HEK293T (cell line): ENCODE data around the gene TMEM161A.

Experiments
- CTCF ChIA-PET: fragments of 350-600 bp; formaldehyde crosslinking; extraction: SDS; loops from one replicate; lab custom pipeline; 2021; ENCODE audit warnings: antibody characterized with exemption, inconsistent platforms; lab: Yijun Ruan, JAX
- POLR2A ChIA-PET: fragments of 350-600 bp; formaldehyde crosslinking; extraction: SDS; loops from one replicate; lab custom pipeline; 2020; ENCODE audit warnings: antibody characterized with exemption, inconsistent platforms; lab: Yijun Ruan, JAX
- DNase-seq: peaks from one replicate; pipeline ENCODE4 v3.0.0; 2012; ENCODE audit warnings: mixed read lengths; ENCODE audit errors: extremely low spot score
- ARNT ChIP-seq: fragments of 450-650 bp; IDR thresholded peaks from 2 replicates; pipeline ENCODE4 v1.6.1; 2017; ENCODE audit warnings: mild to moderate bottlenecking
- BHLHE40 ChIP-seq: fragments of 450-650 bp; IDR thresholded peaks from 2 replicates; pipeline ENCODE4 v1.6.1; 2016; ENCODE audit warnings: mild to moderate bottlenecking, moderate library complexity, borderline replicate concordance
- CTBP1 ChIP-seq: fragments of 450-650 bp; IDR thresholded peaks from 2 replicates; pipeline ENCODE4 v1.6.1; 2016; ENCODE audit warnings: borderline replicate concordance
- ELF4 ChIP-seq: fragments of 450-650 bp; IDR thresholded peaks from 2 replicates; pipeline ENCODE4 v1.6.1; 2017; ENCODE audit warnings: antibody characterized with exemption
- FOXA1 ChIP-seq: fragments of 450-650 bp; IDR thresholded peaks from 2 replicates; pipeline ENCODE4 v1.6.1; 2016; ENCODE audit warnings: mild to moderate bottlenecking
- FOXK2 ChIP-seq: fragments of 450-650 bp; IDR thresholded peaks from 2 replicates; pipeline ENCODE4 v1.6.1; 2016; ENCODE audit warnings: mild to moderate bottlenecking
- FOXM1 ChIP-seq: fragments of 450-650 bp; IDR thresholded peaks from 2 replicates; pipeline ENCODE4 v1.6.1; 2017; ENCODE audit warnings: mild to moderate bottlenecking, borderline replicate concordance
- HDGF ChIP-seq: fragments of 450-650 bp; IDR thresholded peaks from 2 replicates; pipeline ENCODE4 v1.6.1; 2017; ENCODE audit warnings: antibody characterized with exemption, borderline replicate concordance
- L3MBTL2 ChIP-seq: fragments of 450-650 bp; conservative IDR thresholded peaks from 2 replicates; pipeline ENCODE4 v1.6.1; 2016; ENCODE audit warnings: mild to moderate bottlenecking
- LEF1 ChIP-seq: fragments of 450-650 bp; IDR thresholded peaks from 2 replicates; pipeline ENCODE4 v1.6.1; 2017; ENCODE audit warnings: mild to moderate bottlenecking, borderline replicate concordance
- NFRKB ChIP-seq: fragments of 450-650 bp; IDR thresholded peaks from 2 replicates; pipeline ENCODE4 v1.6.1; 2016; ENCODE audit warnings: mild to moderate bottlenecking, moderate library complexity
- PKNOX1 ChIP-seq: fragments of 450-650 bp; IDR thresholded peaks from 2 replicates; pipeline ENCODE4 v1.6.1; 2016
- SP1 ChIP-seq: fragments of 450-650 bp; IDR thresholded peaks from 2 replicates; pipeline ENCODE4 v1.6.1; 2017
- SUZ12 ChIP-seq: fragments of 450-650 bp; IDR thresholded peaks from 2 replicates; pipeline ENCODE4 v1.6.1; 2016; ENCODE audit warnings: mild to moderate bottlenecking
- TARDBP ChIP-seq: fragments of 450-650 bp; IDR thresholded peaks from 2 replicates; pipeline ENCODE4 v1.6.1; 2016
- ZNF384 ChIP-seq: fragments of 450-650 bp; IDR thresholded peaks from 2 replicates; pipeline ENCODE4 v1.6.1; 2016

Gene TMEM161A

GRCh38 chr19:19157808-19158207, 19.5 kb upstream of the TMEM161A start:
- no peak for DNase-seq
- no peak for TF ChIP-seq SP1
- no peak for TF ChIP-seq LEF1
- no peak for TF ChIP-seq ZNF384
- TF ChIP-seq NFRKB = no peak
- TF ChIP-seq CTBP1 = no peak
- no peak for TF ChIP-seq L3MBTL2
- ChIA-PET CTCF (interaction anchor here (0.8 kb wide), 1 partner anchor 17 kb away, joined by 3 read pairs; no protein-coding TSS in a partner anchor), POLR2A (no interaction called here)

GRCh38 chr19:19155495-19156219, 17.4 kb upstream of the TMEM161A start:
- ChIA-PET CTCF (interaction anchor here (1.2 kb wide), 1 partner anchor 13 kb away, joined by 3 read pairs; no protein-coding TSS in a partner anchor), POLR2A (interaction anchor here (1.1 to 1.2 kb wide), 2 partner anchors 14 to 17 kb away, joined by 3 read pairs; partner anchors contain the start of gene MEF2B)
- DNase-seq = no peak

GRCh38 chr19:19154768-19155494, 16.7 kb upstream of the TMEM161A start:
- no peak for TF ChIP-seq FOXM1
- TF ChIP-seq LEF1 = no peak
- no peak for TF ChIP-seq PKNOX1
- TF ChIP-seq NFRKB = no peak
- TF ChIP-seq CTBP1 = no peak
- TF ChIP-seq SP1 = no peak
- TF ChIP-seq TARDBP = no peak
- TF ChIP-seq FOXA1 = no peak
- no peak for TF ChIP-seq SUZ12
- no peak for TF ChIP-seq FOXK2
- no peak for TF ChIP-seq ZNF384
- POLR2A ChIA-PET = no interaction called here
- CTCF ChIA-PET = no interaction called here
- DNase-seq = no peak

More at GRCh38 chr19:19155495-19156219, 17.4 kb upstream of the TMEM161A start:
- TF ChIP-seq BHLHE40 (no peak), CTBP1 (no peak), ZNF384 (no peak), TARDBP (no peak), FOXK2 (no peak)

GRCh38 chr19:19152668-19153384, 14.5 kb upstream of the TMEM161A start:
- TF ChIP-seq HDGF (no peak), NFRKB (no peak), SUZ12 (no peak), PKNOX1 (no peak), SP1 (no peak), FOXM1 (no peak), ARNT (no peak), ZNF384 (no peak), CTBP1 (no peak), BHLHE40 (no peak), ELF4 (no peak), FOXK2 (no peak), L3MBTL2 (no peak), TARDBP (no peak), LEF1 (no peak)
- POLR2A ChIA-PET = no interaction called here
- CTCF ChIA-PET = no interaction called here
- no peak for DNase-seq

- ChIA-PET POLR2A (no interaction called here), CTCF (no interaction called here)
- no peak for TF ChIP-seq LEF1
- no peak for TF ChIP-seq TARDBP
- TF ChIP-seq ARNT = no peak
- TF ChIP-seq FOXM1 = no peak
- TF ChIP-seq FOXK2 = no peak
- TF ChIP-seq FOXA1 = no peak
- TF ChIP-seq PKNOX1 = no peak
- no peak for TF ChIP-seq L3MBTL2
- TF ChIP-seq ZNF384 = no peak
- TF ChIP-seq ELF4 = no peak
- TF ChIP-seq BHLHE40 = no peak
- no peak for TF ChIP-seq SP1
- no peak for TF ChIP-seq CTBP1
- no peak for TF ChIP-seq HDGF
- TF ChIP-seq SUZ12 = no peak
- no peak for TF ChIP-seq NFRKB
- no peak for DNase-seq
Measured at GRCh38 chr19:19151418-19151817, 13.1 kb upstream of the TMEM161A start.
